Fibroblast of lung (primary cell): ENCODE results near the gene TRAPPC2L. TPM values are rescaled to one million over a fixed set of nuclear protein-coding genes. Genes with fewer than 3 reads are reported as not detected.

Experiments
- DNase-seq, 2 donors: peaks; one replicate each; pipeline versions ENCODE4 v3.0.0 to v3.0.0-alpha.2; 2010; ENCODE audit warnings: low read depth in 2 of 2
- H2AFZ ChIP-seq: 2 replicates; pipeline ENCODE4 v1.5.1; 2012; ENCODE audit warnings: low read length, control low read depth, inconsistent platforms
- H3K27ac ChIP-seq: 2 replicates; pipeline ENCODE4 v1.5.1; 2011; ENCODE audit warnings: low read length, control low read depth; ENCODE audit not compliant: insufficient read depth
- H3K27me3 ChIP-seq: 2 replicates; pipeline ENCODE4 v1.5.1; 2011; ENCODE audit warnings: mild to moderate bottlenecking, low read length; ENCODE audit not compliant: control insufficient read depth, insufficient read depth
- H3K36me3 ChIP-seq: 2 replicates; pipeline ENCODE4 v1.5.1; 2011; ENCODE audit warnings: low read length; ENCODE audit not compliant: control insufficient read depth, insufficient read depth
- H3K4me1 ChIP-seq: 2 replicates; pipeline ENCODE4 v1.5.1; 2011; ENCODE audit warnings: low read length; ENCODE audit not compliant: control insufficient read depth, insufficient read depth; ENCODE audit errors: extremely low read depth
- H3K4me2 ChIP-seq: 2 replicates; pipeline ENCODE4 v1.5.1; 2011; ENCODE audit warnings: low read length, control low read depth; ENCODE audit not compliant: insufficient read depth; ENCODE audit errors: extremely low read depth
- H3K4me3 ChIP-seq, 4 experiments: fragments of 200-600 bp in 1 of 4; sonication (generic) in 1 of 4; replicated peaks in 1 of 4; 2 replicates each; pipeline ENCODE4 v1.5.1; 2011 to 2016; ENCODE audit warnings: low read length in 4 of 4, low read depth in 3 of 4, mild to moderate bottlenecking in 3 of 4, control low read depth in 2 of 4, inconsistent platforms in 1 of 4, mixed read lengths in 1 of 4; ENCODE audit not compliant: insufficient read depth in 1 of 4; ENCODE audit errors: control extremely low read depth in 1 of 4
- H3K79me2 ChIP-seq: 2 replicates; pipeline ENCODE4 v1.5.1; 2012; ENCODE audit warnings: mild to moderate bottlenecking, low read length, inconsistent platforms; ENCODE audit not compliant: control insufficient read depth, insufficient read depth
- H3K9ac ChIP-seq: 2 replicates; pipeline ENCODE4 v1.5.1; 2011; ENCODE audit warnings: mild to moderate bottlenecking, low read length, control low read depth; ENCODE audit not compliant: insufficient read depth
- H3K9me3 ChIP-seq: 2 replicates; pipeline ENCODE4 v1.5.1; 2012; ENCODE audit warnings: low read depth, low read length; ENCODE audit not compliant: control insufficient read depth, insufficient read depth
- H4K20me1 ChIP-seq: 2 replicates; pipeline ENCODE4 v1.5.1; 2011; ENCODE audit warnings: low read length; ENCODE audit not compliant: control insufficient read depth, insufficient read depth; ENCODE audit errors: extremely low read depth
- EZH2 ChIP-seq: IDR thresholded peaks from 2 replicates; pipeline ENCODE4 v1.5.1; 2012; ENCODE audit warnings: low read length, control low read depth, mild to moderate bottlenecking; ENCODE audit errors: missing control alignments
- polyA plus RNA-seq, 2 donors: library from polyadenylated mRNA; depleted of rRNA in 1 of 2; stranded (reverse) in 1 of 2; unstranded in 1 of 2; fragments of >200 nt; gene quantifications; 2 replicates each; pipeline ENCODE4 v1.2.1, GENCODE V29; 2011 to 2012; ENCODE audit warnings: missing spikeins in 1 of 2
- total RNA-seq: library from RNA; depleted of rRNA; stranded (reverse); fragments of >200 nt; gene quantifications from 2 replicates; pipeline ENCODE4 v1.2.1, GENCODE V29; 2014
- TF ChIP-seq, protein P1 (sequence below), 2 donors: IDR thresholded peaks in 1 of 2; conservative IDR thresholded peaks in 1 of 2; 1 replicate in 1 of 2; 2 replicates in 1 of 2; pipeline ENCODE4 v1.5.1; 2011 to 2012; ENCODE audit warnings: low read length in 2 of 2, control low read depth in 1 of 2, inconsistent platforms in 1 of 2, low read depth in 1 of 2, mild to moderate bottlenecking in 1 of 2

The TRAPPC2L gene
- total and polyA plus RNA-seq, 2 donors (not counting 1 experiment from before 2014, with no cell fraction given) = 47.7 to 63.7 TPM

DNA sequence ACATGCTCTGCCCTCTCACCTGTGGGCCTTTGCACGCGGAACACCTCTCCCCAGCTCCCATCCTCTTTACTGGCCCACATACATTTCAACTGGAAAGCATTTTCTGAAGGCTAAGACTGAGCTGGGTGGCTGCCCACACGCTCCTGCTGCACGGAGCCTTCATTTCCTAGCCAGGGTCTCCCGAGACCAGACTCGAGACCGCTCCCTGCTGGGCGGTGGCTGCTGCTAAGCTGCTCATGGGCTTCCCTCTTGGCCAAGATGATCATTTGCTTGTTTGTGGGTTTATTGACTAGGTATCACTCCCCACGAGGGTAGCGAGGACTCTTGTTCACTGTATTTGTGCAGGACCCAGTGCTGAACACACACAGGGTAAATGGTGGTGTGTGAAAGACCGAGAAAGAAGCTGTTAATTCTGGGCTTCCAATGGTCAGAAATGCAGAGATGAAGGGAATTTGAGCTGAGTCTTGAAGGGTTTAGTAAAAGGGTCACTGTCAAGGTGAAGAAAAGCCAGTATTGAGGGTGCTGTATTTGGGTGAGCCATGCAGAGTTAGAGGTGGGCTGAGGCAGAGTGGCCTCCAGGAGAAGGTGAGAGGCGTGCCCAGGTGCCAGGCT is 907 bp downstream of the TRAPPC2L start:
- Histone ChIP-seq H3K9me3 (no peaks in the 10 kb centered on the region), H3K4me3 (peak overlapping the region; percentile 90 to 97 (median 92)), H3K9ac (peak overlapping the region; percentile 71), H2AFZ (no peak overlapping the region), H3K27ac (no peak overlapping the region), H4K20me1 (no peaks in the 10 kb centered on the region), H3K36me3 (peaks cover 7% of the 10 kb centered on the region), H3K4me1 (peaks cover 4% of the 10 kb centered on the region), H3K27me3 (no peaks in the 10 kb centered on the region), H3K79me2 (peaks cover 5% of the 10 kb centered on the region), H3K4me2 (peak overlapping the region; percentile 55)
- TF ChIP-seq EZH2 = no peak
- TF ChIP-seq, protein P1, sequence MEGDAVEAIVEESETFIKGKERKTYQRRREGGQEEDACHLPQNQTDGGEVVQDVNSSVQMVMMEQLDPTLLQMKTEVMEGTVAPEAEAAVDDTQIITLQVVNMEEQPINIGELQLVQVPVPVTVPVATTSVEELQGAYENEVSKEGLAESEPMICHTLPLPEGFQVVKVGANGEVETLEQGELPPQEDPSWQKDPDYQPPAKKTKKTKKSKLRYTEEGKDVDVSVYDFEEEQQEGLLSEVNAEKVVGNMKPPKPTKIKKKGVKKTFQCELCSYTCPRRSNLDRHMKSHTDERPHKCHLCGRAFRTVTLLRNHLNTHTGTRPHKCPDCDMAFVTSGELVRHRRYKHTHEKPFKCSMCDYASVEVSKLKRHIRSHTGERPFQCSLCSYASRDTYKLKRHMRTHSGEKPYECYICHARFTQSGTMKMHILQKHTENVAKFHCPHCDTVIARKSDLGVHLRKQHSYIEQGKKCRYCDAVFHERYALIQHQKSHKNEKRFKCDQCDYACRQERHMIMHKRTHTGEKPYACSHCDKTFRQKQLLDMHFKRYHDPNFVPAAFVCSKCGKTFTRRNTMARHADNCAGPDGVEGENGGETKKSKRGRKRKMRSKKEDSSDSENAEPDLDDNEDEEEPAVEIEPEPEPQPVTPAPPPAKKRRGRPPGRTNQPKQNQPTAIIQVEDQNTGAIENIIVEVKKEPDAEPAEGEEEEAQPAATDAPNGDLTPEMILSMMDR (conservative IDR thresholded peaks at IDR 0.05 in 1 of 2, IDR thresholded peaks at IDR 0.05 in 1 of 2; ENCODE audit: low read depth in 1 of 2, low read length in 2 of 2) = peak; percentile 73 to 89
- DNase-seq = peak; percentile 66 to 76

DNA sequence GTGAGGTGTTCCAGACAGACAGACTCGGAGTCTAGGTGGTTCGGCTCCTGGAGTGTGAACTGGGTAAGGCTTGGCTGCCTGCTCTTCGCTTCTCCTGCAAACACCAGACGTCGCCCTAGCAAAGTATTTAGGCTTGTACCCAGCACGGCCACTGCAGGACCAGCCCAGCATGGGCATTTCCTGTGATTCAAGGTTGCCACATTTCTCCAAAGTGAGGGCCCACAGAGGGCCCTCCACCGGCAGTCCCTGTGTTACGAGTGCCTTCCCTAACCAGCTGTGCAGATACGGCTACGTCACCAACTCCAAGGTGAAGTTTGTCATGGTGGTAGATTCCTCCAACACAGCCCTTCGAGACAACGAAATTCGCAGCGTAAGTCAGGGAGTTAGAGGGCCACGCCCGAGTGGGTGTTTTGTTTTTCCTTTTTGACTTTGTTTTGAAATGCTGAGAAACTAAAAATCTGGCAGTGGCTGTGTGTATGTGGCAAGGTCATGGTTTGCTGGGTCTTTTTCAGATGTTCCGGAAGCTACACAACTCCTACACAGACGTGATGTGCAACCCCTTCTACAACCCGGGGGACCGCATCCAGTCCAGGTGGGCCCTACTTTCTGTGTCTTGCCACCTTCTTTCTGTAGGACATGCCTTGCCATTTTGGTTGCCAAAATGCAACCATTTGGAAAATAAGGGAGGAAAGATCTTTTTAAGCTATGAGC is 2.6 kb downstream of the TRAPPC2L start:
- no peak overlapping the region for H2AFZ ChIP-seq
- peaks cover 7% of the 10 kb centered on the region for H3K36me3 ChIP-seq
- no peaks in the 10 kb centered on the region for H3K9me3 ChIP-seq
- H3K9ac ChIP-seq = no peak overlapping the region
- no peaks in the 10 kb centered on the region for H4K20me1 ChIP-seq
- TF ChIP-seq, protein P1 (conservative IDR thresholded peaks at IDR 0.05 in 1 of 2, IDR thresholded peaks at IDR 0.05 in 1 of 2; ENCODE audit: low read depth in 1 of 2, low read length in 2 of 2) = no peak
- no peak for TF ChIP-seq EZH2
- no peak overlapping the region for H3K27ac ChIP-seq
- H3K79me2 ChIP-seq = peaks cover 5% of the 10 kb centered on the region
- H3K27me3 ChIP-seq = no peaks in the 10 kb centered on the region
- H3K4me3 ChIP-seq = no peak overlapping the region
- DNase-seq = no peak
- no peak overlapping the region for H3K4me2 ChIP-seq
- H3K4me1 ChIP-seq = peaks cover 4% of the 10 kb centered on the region

DNA sequence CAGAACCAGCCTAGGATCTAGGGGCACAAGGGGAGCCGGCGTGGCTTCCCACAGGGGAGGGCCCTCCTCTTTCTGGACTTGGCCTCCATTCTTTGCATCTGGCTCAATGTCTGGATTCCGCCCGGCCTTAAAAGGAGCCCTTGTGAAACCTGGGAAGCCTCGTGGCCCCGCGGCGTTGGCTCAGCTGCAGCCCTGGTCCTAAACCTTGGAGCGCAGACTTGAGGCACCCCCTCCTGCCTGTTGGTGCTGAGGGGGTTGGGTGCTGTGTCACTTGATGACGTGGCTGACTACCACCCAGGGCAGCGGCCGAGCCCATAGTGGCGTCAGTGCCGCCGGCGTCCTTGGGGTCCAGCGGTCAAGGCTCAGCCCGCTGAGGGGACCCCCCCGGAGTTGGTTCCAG is 4.4 kb downstream of the TRAPPC2L start:
- no peak for DNase-seq
- H4K20me1 ChIP-seq = no peaks in the 10 kb centered on the region

More for the DNA sequence above, 4.4 kb downstream of the TRAPPC2L start:
- no peaks in the 10 kb centered on the region for H3K79me2 ChIP-seq
- H3K9ac ChIP-seq = no peak overlapping the region
- H3K27me3 ChIP-seq = no peaks in the 10 kb centered on the region
- H3K36me3 ChIP-seq = peaks cover 7% of the 10 kb centered on the region
- H2AFZ ChIP-seq = no peak overlapping the region
- TF ChIP-seq EZH2 = no peak
- TF ChIP-seq, protein P1 (conservative IDR thresholded peaks at IDR 0.05 in 1 of 2, IDR thresholded peaks at IDR 0.05 in 1 of 2; ENCODE audit: low read depth in 1 of 2, low read length in 2 of 2) = no peak
- H3K9me3 ChIP-seq = no peaks in the 10 kb centered on the region
- no peaks in the 10 kb centered on the region for H3K4me1 ChIP-seq
- H3K4me2 ChIP-seq = no peak overlapping the region
- H3K27ac ChIP-seq = no peak overlapping the region
- H3K4me3 ChIP-seq = no peak overlapping the region
